SK-N-DZ (cell line): Measurements from ENCODE around the gene PDZD8. TPM values are rescaled to one million over a fixed set of nuclear protein-coding genes. Genes with fewer than 3 reads are reported as not detected.

Experiments used
- DNase-seq: peaks from one replicate; pipeline ENCODE4 v3.0.0-alpha.2; 2015; ENCODE audit warnings: low spot score
- polyA plus RNA-seq, 2 experiments: library from polyadenylated mRNA; depleted of rRNA; stranded (reverse); fragments of >200 nt; gene quantifications; 2 replicates each; pipeline ENCODE4 v1.2.3, GENCODE V29; 2014

PDZD8 gene
- polyA plus RNA-seq (2014; cell fraction: cytosol; rRNA removed) = 8.5 and 9.3 TPM in 2 replicates
- 4.5 and 4.6 TPM in 2 replicates for polyA plus RNA-seq (2014; cell fraction: nucleus; rRNA removed)

- DNase-seq = peak; percentile 90
Observed at GRCh38 chr10:117375360-117376178, at the start of gene PDZD8. PDZD8 (minus strand) TSS chr10:117375440; CDS start chr10:117375227, 213 bp downstream.

- DNase-seq = no peak
Observed at GRCh38 chr10:117424171-117424570, 48.9 kb upstream of the PDZD8 start.

GRCh38 chr10:117421985-117422384 lies 46.7 kb upstream of the PDZD8 start:
- DNase-seq = no peak

GRCh38 chr10:117420768-117421167 lies 45.5 kb upstream of the PDZD8 start:
- DNase-seq = no peak

- no peak for DNase-seq
Observed at GRCh38 chr10:117419921-117420320, 44.7 kb upstream of the PDZD8 start.

GRCh38 chr10:117419159-117419558 lies 43.9 kb upstream of the PDZD8 start:
- no peak for DNase-seq

- no peak for DNase-seq
Observed at GRCh38 chr10:117418121-117418520, 42.9 kb upstream of the PDZD8 start.

GRCh38 chr10:117417196-117417595 lies 42.0 kb upstream of the PDZD8 start:
- DNase-seq = no peak

GRCh38 chr10:117413928-117414618 lies 38.8 kb upstream of the PDZD8 start:
- no peak for DNase-seq

GRCh38 chr10:117412469-117413010 lies 37.3 kb upstream of the PDZD8 start:
- DNase-seq = no peak

- no peak for DNase-seq
Observed at GRCh38 chr10:117411479-117412399, 36.5 kb upstream of the PDZD8 start.

- no peak for DNase-seq
Observed at GRCh38 chr10:117410557-117410956, 35.3 kb upstream of the PDZD8 start.

- no peak for DNase-seq
Observed at GRCh38 chr10:117409549-117410305, 34.5 kb upstream of the PDZD8 start.

GRCh38 chr10:117408436-117409384 lies 33.5 kb upstream of the PDZD8 start:
- no peak for DNase-seq

- no peak for DNase-seq
Observed at GRCh38 chr10:117405730-117406129, 30.5 kb upstream of the PDZD8 start.

GRCh38 chr10:117400329-117400728 lies 25.1 kb upstream of the PDZD8 start:
- no peak for DNase-seq

- DNase-seq = no peak
Observed at GRCh38 chr10:117399341-117400196, 24.3 kb upstream of the PDZD8 start.

GRCh38 chr10:117398029-117398428 lies 22.8 kb upstream of the PDZD8 start:
- DNase-seq = no peak
